K562 (cell line): ENCODE measurements around the gene NEK1. TPM values are rescaled to one million over a fixed set of nuclear protein-coding genes. Genes with fewer than 3 reads are reported as not detected.

Source experiments
- ATAC-seq: fragments of 200-7000 bp; cut with Tn5 transposase; 3 replicates; pipeline ENCODE4 v1.9.1; 2020; ENCODE audit warnings: moderate library complexity
- BruUV-seq: library from RNA; stranded (reverse); fragments of 400-500 nt; replicated peaks from 2 replicates; lab custom pipeline; 2021; lab: Mats Ljungman, UMichigan
- CTCF ChIA-PET: fragments of 300-600 bp; formaldehyde crosslinking; extraction: SDS; loops from one replicate; lab custom pipeline; 2021; ENCODE audit warnings: low intra/inter-chr PET ratio; lab: Yijun Ruan, JAX
- POLR2A ChIA-PET: fragments of 300-600, 350-650 bp; sonication (Branson Sonifier 250); formaldehyde crosslinking; extraction: SDS; loops from one replicate; lab custom pipeline; 2021; ENCODE audit warnings: antibody characterized with exemption, inconsistent platforms; lab: Yijun Ruan, JAX
- DNase-seq, 4 experiments: peaks; one replicate each; pipeline versions ENCODE4 v3.0.0 to v3.0.0-alpha.2; 2011 to 2018; ENCODE audit warnings: low spot score in 3 of 4, mixed read lengths in 3 of 4; ENCODE audit errors: extremely low read depth in 1 of 4
- FAIRE-seq: peaks from 2 replicates; lab custom pipeline; 2011; peaks lifted over from hg19 to GRCh38; lab: Jason Lieb, UNC
- H2AFZ ChIP-seq: 2 replicates; pipeline ENCODE4 v1.6.0; 2011; ENCODE audit warnings: low read depth, low read length, control low read depth, inconsistent platforms
- H3K27ac ChIP-seq: fragments of 200-600 bp; 3 replicates; pipeline ENCODE4 v1.8.0; 2011; ENCODE audit warnings: low read depth, mild to moderate bottlenecking, control low read depth, inconsistent platforms, low read length, moderate library complexity, mixed read lengths; ENCODE audit errors: extremely low read depth
- H3K27me3 ChIP-seq, 2 experiments: fragments of 300-600 bp in 1 of 2; 2 replicates in 1 of 2; 3 replicates in 1 of 2; pipeline versions ENCODE4 v1.6.0 to v1.8.0; 2011; ENCODE audit warnings: inconsistent platforms in 2 of 2, low read length in 2 of 2, mild to moderate bottlenecking in 1 of 2, mixed read lengths in 1 of 2, moderate library complexity in 1 of 2; ENCODE audit not compliant: control insufficient read depth in 2 of 2, insufficient read depth in 2 of 2
- H3K36me3 ChIP-seq: fragments of 300-600 bp; 3 replicates; pipeline ENCODE4 v1.8.0; 2011; ENCODE audit warnings: mild to moderate bottlenecking, low read length, inconsistent platforms; ENCODE audit not compliant: control insufficient read depth, insufficient read depth
- H3K4me1 ChIP-seq, 2 experiments: fragments of 200-600 bp in 1 of 2; replicated peaks in 1 of 2; 2 replicates in 1 of 2; 3 replicates in 1 of 2; pipeline versions ENCODE4 v1.5.1 to v1.8.0; 2011; ENCODE audit warnings: inconsistent platforms in 2 of 2, low read length in 2 of 2, mild to moderate bottlenecking in 1 of 2, mixed read lengths in 1 of 2, moderate library complexity in 1 of 2; ENCODE audit not compliant: control insufficient read depth in 2 of 2, insufficient read depth in 2 of 2
- H3K4me2 ChIP-seq: 2 replicates; pipeline ENCODE4 v1.6.1; 2011; ENCODE audit warnings: low read length, control low read depth, inconsistent platforms, mixed read lengths; ENCODE audit not compliant: insufficient read depth
- H3K4me3 ChIP-seq: fragments of 200-600 bp; sonication (generic), shearing (Covaris generic); 2 replicates; pipeline ENCODE4 v1.5.1; 2016; ENCODE audit warnings: control low read depth, inconsistent platforms
- H3K79me2 ChIP-seq: fragments of 200-600 bp; 3 replicates; pipeline ENCODE4 v1.8.0; 2011; ENCODE audit warnings: low read length, inconsistent platforms; ENCODE audit not compliant: control insufficient read depth, insufficient read depth
- H3K9ac ChIP-seq, 2 experiments: 2 replicates each; pipeline versions ENCODE4 v1.6.0 to v1.6.1; 2011; ENCODE audit warnings: low read depth in 2 of 2, low read length in 2 of 2, control low read depth in 1 of 2, inconsistent platforms in 1 of 2, mild to moderate bottlenecking in 1 of 2, mixed read lengths in 1 of 2; ENCODE audit not compliant: insufficient read depth in 1 of 2
- H3K9me1 ChIP-seq: one replicate; pipeline ENCODE4 v1.6.0; 2011; ENCODE audit warnings: inconsistent platforms, mild to moderate bottlenecking, low read length, moderate library complexity; ENCODE audit not compliant: control insufficient read depth, insufficient read depth
- H3K9me3 ChIP-seq: replicated peaks from 2 replicates; pipeline ENCODE4 v1.5.1; 2011; ENCODE audit warnings: low read depth, low read length, inconsistent platforms; ENCODE audit not compliant: control insufficient read depth, insufficient read depth
- H4K20me1 ChIP-seq: replicated peaks from 2 replicates; pipeline ENCODE4 v1.6.1; 2011; ENCODE audit warnings: low read length, inconsistent platforms, mixed read lengths; ENCODE audit not compliant: control insufficient read depth, insufficient read depth
- CEBPB ChIP-seq: fragments of 450-650 bp; IDR thresholded peaks from 2 replicates; pipeline ENCODE4 v1.6.1; 2016; ENCODE audit warnings: missing genetic modification characterization, missing compliant biosample characterization
- GATAD2B ChIP-seq: fragments of 450-650 bp; IDR thresholded peaks from 2 replicates; pipeline ENCODE4 v1.6.1; 2017; ENCODE audit warnings: mild to moderate bottlenecking, borderline replicate concordance
- NR2C2 ChIP-seq, 2 experiments: fragments of 200-800 bp in 1 of 2; sonication (Bioruptor generic) in 1 of 2; sonication (generic) in 1 of 2; formaldehyde crosslinking in 1 of 2; IDR thresholded peaks; 2 replicates each; pipeline versions ENCODE4 v1.6.1 to v1.8.0; 2016 to 2022; ENCODE audit warnings: mild to moderate bottlenecking in 1 of 2, missing compliant biosample characterization in 1 of 2, missing genetic modification characterization in 1 of 2, missing genetic modification reagents in 1 of 2
- TAF7 ChIP-seq: fragments of 450-650 bp; IDR thresholded peaks from 2 replicates; pipeline ENCODE4 v1.6.1; 2016; ENCODE audit warnings: missing genetic modification characterization, missing compliant biosample characterization
- TCF7 ChIP-seq: sonication (generic); IDR thresholded peaks from 2 replicates; pipeline ENCODE4 v1.6.1; 2016; ENCODE audit warnings: antibody characterized with exemption, borderline replicate concordance
- ZNF668 ChIP-seq: fragments of 250-450 bp; sonication (Bioruptor Pico); IDR thresholded peaks from 2 replicates; pipeline ENCODE4 v1.8.0; 2022; ENCODE audit warnings: mild to moderate bottlenecking, inconsistent platforms
- WGBS: fragments of 100-300 bp; shearing (Covaris generic); methylation state at CpG from one replicate; pipeline ENCODE4 v1.1.6; 2016; ENCODE audit warnings: low coverage, mixed read lengths; ENCODE audit not compliant: insufficient coverage; ENCODE audit errors: missing lambda C conversion rate; 5-methylcytosine and 5-hydroxymethylcytosine counted together
- in situ Hi-C: fragments of 300-500 bp; cut with MboI; formaldehyde crosslinking; loops from 4 replicates; pipeline ENCODE4 v1.15.0; 2018; ENCODE audit warnings: inconsistent platforms, mixed read lengths
- intact Hi-C: fragments of 100-400 bp; cut with micrococcal nuclease; formaldehyde crosslinking; loops from 2 replicates; pipeline ENCODE4 v1.14.2; 2022
- polyA plus RNA-seq, 8 experiments: library from polyadenylated mRNA; depleted of rRNA in 4 of 8; stranded (reverse) in 5 of 8; unstranded in 3 of 8; fragments of >200 nt; fragmentation: Nextera tagmentation in 2 of 8; fragmentation: Illumina TruSeq in 1 of 8; extraction: Ambion mirVana in 2 of 8; extraction: Trizol in 1 of 8; gene quantifications; 2 replicates each; pipeline versions ENCODE4 v1.2.1 to v1.2.3, GENCODE V29; 2011 to 2014; ENCODE audit warnings: inconsistent platforms in 1 of 8, missing spikeins in 1 of 8
- total RNA-seq, 7 experiments: library from RNA; depleted of rRNA in 6 of 7; stranded (reverse); fragments of >200 nt in 6 of 7; fragmentation: Illumina TruSeq in 2 of 7; extraction: Trizol in 2 of 7; gene quantifications; 2 replicates each; pipeline versions ENCODE4 v1.2.1 to v1.2.3, GENCODE V29; 2011 to 2021; ENCODE audit warnings: low replicate concordance in 1 of 7
- TF ChIP-seq, protein P1 (sequence below): IDR thresholded peaks from 2 replicates; pipeline ENCODE4 v1.6.1; 2011; ENCODE audit not compliant: insufficient read length; ENCODE audit errors: extremely low read depth
- TF ChIP-seq, protein P2 (sequence below): IDR thresholded peaks from 2 replicates; pipeline ENCODE4 v1.6.1; 2011; ENCODE audit warnings: borderline replicate concordance, low read depth, mild to moderate bottlenecking, moderate library complexity, low read length; ENCODE audit not compliant: insufficient read depth, poor library complexity, severe bottlenecking
- TF ChIP-seq, protein P3 (sequence below): fragments of 450-650 bp; formaldehyde crosslinking; IDR thresholded peaks from 2 replicates; pipeline ENCODE4 v1.4.0; 2022; ENCODE audit warnings: missing genetic modification characterization
- TF ChIP-seq, protein P4 (sequence below): fragments of 250-450 bp; sonication (Bioruptor Pico); IDR thresholded peaks from 2 replicates; pipeline ENCODE4 v1.5.0; 2021; ENCODE audit warnings: mild to moderate bottlenecking, borderline replicate concordance
- TF ChIP-seq, protein P5 (sequence below): fragments of 450-650 bp; formaldehyde crosslinking; IDR thresholded peaks from 2 replicates; pipeline ENCODE4 v1.4.0; 2020; ENCODE audit warnings: mild to moderate bottlenecking, mixed read lengths

The NEK1 gene
- total and polyA plus RNA-seq, 9 of the 15 experiments (the other 6 are each of a cell fraction or from before 2014, with no cell fraction given): 6.2 to 15.7 (median 10.3) TPM

DNA sequence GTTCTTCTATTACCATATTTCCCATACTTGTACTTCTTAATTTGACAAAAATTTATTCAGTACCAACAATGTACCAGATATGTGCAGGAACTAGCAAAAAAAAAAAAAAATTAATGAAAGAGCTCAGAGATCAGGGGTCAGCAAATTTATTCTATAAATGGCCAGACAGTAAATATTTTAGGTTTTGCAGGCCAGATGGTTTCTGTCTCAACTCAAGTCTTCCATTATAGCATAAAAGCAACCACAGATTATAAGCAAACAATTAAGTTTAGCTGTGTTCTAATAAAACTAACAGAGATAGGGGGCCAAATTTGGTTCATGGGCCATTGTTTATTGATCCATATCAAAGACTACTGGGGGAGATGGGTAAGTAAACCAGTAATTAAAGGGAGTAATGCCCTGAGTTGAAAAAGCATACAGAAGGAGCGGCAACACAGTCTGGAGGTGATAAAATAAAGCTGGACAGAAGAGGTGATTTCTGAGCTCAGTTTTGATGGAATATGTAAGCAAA is 19.3 kb downstream of the NEK1 start:
- Histone ChIP-seq H3K4me3 (no peak overlapping the region), H3K4me1 (no peaks in the 10 kb centered on the region), H3K27me3 (no peaks in the 10 kb centered on the region), H2AFZ (no peak overlapping the region), H3K79me2 (no peaks in the 10 kb centered on the region), H4K20me1 (no peaks in the 10 kb centered on the region), H3K36me3 (peaks cover 31% of the 10 kb centered on the region; the same call in 2 of the 3 replicates), H3K9ac (no peak overlapping the region), H3K9me3 (no peaks in the 10 kb centered on the region), H3K27ac (no peak overlapping the region), H3K9me1 (no peaks in the 10 kb centered on the region), H3K4me2 (no peak overlapping the region)
- WGBS: 92% methylated on average over 1 of the region's 1 CpG
- CTCF ChIA-PET: no interaction called here
- DNase-seq: no peak
- no peak for ATAC-seq
- no TSS peak for BruUV-seq
- POLR2A ChIA-PET: no interaction called here
- in situ Hi-C loops (no loop called here), intact Hi-C loops (no loop called here)
- FAIRE-seq: no peak
- TF ChIP-seq NR2C2 (CRISPR knock-in tag; IDR thresholded peaks at IDR 0.05): no peak
- TF ChIP-seq NR2C2 (tag; IDR thresholded peaks at IDR 0.05): no peak
- TF ChIP-seq TCF7: no peak
- TF ChIP-seq, protein P1, sequence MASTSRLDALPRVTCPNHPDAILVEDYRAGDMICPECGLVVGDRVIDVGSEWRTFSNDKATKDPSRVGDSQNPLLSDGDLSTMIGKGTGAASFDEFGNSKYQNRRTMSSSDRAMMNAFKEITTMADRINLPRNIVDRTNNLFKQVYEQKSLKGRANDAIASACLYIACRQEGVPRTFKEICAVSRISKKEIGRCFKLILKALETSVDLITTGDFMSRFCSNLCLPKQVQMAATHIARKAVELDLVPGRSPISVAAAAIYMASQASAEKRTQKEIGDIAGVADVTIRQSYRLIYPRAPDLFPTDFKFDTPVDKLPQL: no peak
- TF ChIP-seq, protein P2, sequence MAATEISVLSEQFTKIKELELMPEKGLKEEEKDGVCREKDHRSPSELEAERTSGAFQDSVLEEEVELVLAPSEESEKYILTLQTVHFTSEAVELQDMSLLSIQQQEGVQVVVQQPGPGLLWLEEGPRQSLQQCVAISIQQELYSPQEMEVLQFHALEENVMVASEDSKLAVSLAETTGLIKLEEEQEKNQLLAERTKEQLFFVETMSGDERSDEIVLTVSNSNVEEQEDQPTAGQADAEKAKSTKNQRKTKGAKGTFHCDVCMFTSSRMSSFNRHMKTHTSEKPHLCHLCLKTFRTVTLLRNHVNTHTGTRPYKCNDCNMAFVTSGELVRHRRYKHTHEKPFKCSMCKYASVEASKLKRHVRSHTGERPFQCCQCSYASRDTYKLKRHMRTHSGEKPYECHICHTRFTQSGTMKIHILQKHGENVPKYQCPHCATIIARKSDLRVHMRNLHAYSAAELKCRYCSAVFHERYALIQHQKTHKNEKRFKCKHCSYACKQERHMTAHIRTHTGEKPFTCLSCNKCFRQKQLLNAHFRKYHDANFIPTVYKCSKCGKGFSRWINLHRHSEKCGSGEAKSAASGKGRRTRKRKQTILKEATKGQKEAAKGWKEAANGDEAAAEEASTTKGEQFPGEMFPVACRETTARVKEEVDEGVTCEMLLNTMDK: no peak
- TF ChIP-seq, protein P3, sequence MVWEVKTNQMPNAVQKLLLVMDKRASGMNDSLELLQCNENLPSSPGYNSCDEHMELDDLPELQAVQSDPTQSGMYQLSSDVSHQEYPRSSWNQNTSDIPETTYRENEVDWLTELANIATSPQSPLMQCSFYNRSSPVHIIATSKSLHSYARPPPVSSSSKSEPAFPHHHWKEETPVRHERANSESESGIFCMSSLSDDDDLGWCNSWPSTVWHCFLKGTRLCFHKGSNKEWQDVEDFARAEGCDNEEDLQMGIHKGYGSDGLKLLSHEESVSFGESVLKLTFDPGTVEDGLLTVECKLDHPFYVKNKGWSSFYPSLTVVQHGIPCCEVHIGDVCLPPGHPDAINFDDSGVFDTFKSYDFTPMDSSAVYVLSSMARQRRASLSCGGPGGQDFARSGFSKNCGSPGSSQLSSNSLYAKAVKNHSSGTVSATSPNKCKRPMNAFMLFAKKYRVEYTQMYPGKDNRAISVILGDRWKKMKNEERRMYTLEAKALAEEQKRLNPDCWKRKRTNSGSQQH (CRISPR knock-in tag): no peak
- TF ChIP-seq, protein P4, sequence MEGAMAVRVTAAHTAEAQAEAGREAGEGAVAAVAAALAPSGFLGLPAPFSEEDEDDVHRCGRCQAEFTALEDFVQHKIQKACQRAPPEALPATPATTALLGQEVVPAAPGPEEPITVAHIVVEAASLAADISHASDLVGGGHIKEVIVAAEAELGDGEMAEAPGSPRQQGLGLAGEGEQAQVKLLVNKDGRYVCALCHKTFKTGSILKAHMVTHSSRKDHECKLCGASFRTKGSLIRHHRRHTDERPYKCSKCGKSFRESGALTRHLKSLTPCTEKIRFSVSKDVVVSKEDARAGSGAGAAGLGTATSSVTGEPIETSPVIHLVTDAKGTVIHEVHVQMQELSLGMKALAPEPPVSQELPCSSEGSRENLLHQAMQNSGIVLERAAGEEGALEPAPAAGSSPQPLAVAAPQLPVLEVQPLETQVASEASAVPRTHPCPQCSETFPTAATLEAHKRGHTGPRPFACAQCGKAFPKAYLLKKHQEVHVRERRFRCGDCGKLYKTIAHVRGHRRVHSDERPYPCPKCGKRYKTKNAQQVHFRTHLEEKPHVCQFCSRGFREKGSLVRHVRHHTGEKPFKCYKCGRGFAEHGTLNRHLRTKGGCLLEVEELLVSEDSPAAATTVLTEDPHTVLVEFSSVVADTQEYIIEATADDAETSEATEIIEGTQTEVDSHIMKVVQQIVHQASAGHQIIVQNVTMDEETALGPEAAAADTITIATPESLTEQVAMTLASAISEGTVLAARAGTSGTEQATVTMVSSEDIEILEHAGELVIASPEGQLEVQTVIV (CRISPR knock-in tag): no peak
- no peak for TF ChIP-seq GATAD2B
- no peak for TF ChIP-seq TAF7 (tag)
- no peak for TF ChIP-seq ZNF668
- TF ChIP-seq, protein P5, sequence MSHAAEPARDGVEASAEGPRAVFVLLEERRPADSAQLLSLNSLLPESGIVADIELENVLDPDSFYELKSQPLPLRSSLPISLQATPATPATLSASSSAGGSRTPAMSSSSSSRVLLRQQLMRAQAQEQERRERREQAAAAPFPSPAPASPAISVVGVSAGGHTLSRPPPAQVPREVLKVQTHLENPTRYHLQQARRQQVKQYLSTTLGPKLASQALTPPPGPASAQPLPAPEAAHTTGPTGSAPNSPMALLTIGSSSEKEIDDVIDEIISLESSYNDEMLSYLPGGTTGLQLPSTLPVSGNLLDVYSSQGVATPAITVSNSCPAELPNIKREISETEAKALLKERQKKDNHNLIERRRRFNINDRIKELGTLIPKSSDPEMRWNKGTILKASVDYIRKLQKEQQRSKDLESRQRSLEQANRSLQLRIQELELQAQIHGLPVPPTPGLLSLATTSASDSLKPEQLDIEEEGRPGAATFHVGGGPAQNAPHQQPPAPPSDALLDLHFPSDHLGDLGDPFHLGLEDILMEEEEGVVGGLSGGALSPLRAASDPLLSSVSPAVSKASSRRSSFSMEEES (CRISPR knock-in tag): no peak
- TF ChIP-seq CEBPB (tag): no peak
